ENCODE data around the gene LMOD3.
A peak's percentile ranks its signal among the peaks of the same experiment; 100 is the strongest.

LMOD3 gene

DNA sequence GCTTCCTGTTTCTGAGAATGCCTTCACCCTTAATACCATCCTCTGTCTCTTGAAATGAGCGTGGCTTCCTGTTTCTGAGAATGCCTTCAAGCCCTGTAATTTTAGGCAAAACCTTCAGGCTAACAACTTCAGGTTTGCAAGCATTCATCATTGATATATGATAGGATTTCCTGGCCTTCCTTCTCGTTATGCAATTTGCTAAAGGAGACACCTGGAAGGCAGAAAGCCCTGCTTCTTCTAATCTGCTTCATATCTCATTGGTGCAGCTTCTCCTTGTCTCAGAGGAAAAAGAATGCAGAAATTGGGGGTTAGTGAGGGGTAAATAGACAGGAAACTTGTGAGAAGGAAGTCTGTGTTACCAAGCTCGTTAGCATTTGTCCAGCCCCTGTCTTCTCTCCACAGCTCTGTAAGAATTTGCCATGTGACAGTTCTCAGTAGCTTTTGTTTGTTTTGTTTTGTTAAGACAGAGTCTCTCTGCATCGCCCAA lies 30.3 kb downstream of the LMOD3 start:
- no peak for TF ChIP-seq GATA3 (IDR thresholded peaks at IDR 0.05; ENCODE audit: low read depth, low read length)
- no peak for TF ChIP-seq GATA2 (IDR thresholded peaks at IDR 0.05; ENCODE audit: low read depth, low read length)

DNA sequence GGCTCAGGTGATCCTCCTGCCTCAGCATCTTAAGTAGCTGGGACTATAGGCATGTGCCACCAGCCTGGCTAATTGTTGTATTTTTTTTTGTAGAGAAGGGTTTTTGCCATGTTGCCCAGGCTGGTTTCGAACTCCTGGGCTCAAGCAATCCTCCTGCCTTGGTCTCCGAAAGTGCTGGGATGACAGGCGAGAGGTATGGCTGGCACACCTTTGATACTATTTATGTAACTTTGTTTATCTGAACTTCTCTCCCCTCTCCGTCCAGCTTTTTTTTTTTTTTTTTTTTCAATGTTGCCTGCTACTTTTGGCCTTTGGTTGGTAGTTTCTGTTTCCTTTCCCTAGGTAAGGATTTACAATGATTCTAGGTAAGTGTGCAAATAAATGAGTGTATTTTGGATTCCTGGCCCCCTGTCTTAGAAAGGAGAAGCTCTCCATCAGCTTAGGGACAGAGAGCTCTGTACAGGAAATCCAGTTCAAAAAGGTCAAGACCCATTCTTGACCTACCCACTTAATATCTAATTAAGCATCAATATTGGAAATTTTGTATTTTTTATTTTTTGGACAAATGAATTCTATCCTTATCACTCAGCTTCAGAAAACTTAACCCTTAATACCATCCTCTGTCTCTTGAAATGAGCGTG lies 30.9 kb downstream of the LMOD3 start:
- no peak for TF ChIP-seq GATA2 (IDR thresholded peaks at IDR 0.05; ENCODE audit: low read depth, low read length)
- no peak for TF ChIP-seq GATA3 (IDR thresholded peaks at IDR 0.05; ENCODE audit: low read depth, low read length)

DNA sequence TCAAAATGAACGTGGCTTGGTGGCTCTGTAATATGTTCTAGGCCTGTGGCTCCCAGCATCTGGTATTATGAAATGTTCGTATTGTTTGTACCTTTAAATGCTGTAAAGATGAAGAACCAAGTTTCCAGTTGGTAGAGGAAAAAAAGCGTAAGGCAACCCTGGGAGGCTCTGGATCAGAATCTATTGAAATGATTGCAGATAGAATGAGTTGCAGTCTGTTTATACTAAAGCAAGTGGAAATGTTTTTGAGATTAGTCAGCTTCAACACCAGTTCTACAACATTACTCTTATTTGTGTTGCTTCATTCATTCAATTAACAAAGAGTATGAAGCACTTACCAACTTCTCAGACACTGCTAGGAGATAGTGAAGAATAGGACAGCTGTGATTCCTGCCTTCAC lies 32.4 kb downstream of the LMOD3 start:
- no peak for TF ChIP-seq GATA3 (IDR thresholded peaks at IDR 0.05; ENCODE audit: low read depth, low read length)
- TF ChIP-seq GATA2 (IDR thresholded peaks at IDR 0.05; ENCODE audit: low read depth, low read length), result no peak

- no peak for TF ChIP-seq GATA3 (IDR thresholded peaks at IDR 0.05; ENCODE audit: low read depth, low read length)
- TF ChIP-seq GATA2 (IDR thresholded peaks at IDR 0.05; ENCODE audit: low read depth, low read length), result no peak
These were observed 34.3 kb downstream of the LMOD3 start for GRCh38 chr3:69088063-69088462.

- no peak for TF ChIP-seq GATA3 (IDR thresholded peaks at IDR 0.05; ENCODE audit: low read depth, low read length)
- no peak for TF ChIP-seq GATA2 (IDR thresholded peaks at IDR 0.05; ENCODE audit: low read depth, low read length)
These were observed 35.2 kb downstream of the LMOD3 start for GRCh38 chr3:69087030-69087791.

DNA sequence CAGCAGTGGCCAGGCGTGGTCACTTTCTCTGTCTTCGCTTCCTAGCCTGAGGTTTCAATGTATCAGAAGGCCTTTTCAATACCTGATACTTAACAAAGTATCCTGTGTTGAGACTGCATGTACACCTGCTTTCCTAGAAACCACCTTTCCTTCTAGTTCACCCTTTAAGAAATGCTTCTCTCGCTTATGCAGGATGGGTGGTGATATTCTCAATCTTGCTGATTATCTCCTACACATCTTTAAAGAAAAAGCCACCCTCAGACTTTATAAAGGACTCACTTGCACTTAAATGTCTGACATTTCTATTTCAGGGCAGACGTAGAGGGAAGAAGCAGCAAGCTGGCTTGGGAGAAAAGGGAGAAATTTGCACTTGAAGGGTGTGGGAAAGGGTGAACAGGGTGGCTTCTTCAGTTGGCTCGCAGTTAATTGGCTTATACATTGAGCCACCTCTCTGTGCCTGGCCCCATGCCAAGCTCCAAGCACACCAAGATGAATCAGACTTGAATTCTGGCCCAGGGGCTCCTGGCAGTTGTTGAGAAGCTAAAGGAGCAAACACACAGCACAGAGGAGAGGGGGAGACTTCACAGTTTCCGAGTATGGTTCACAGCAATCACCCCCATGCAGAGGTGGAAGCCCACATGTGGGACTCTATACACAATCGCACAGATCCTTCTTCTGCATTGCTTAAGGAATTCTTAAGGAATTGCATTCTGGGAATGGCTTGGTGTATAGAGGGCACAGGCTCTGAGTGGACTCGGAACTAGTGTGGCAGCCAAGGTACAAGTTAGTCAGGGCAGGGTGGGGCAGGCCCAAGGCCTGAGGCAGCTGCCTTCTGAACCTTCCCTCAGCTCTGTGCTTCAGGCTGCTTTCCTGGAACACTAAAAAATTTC lies 36.3 kb downstream of the LMOD3 start:
- no peak for TF ChIP-seq GATA2 (IDR thresholded peaks at IDR 0.05; ENCODE audit: low read depth, low read length)
- no peak for TF ChIP-seq GATA3 (IDR thresholded peaks at IDR 0.05; ENCODE audit: low read depth, low read length)

- TF ChIP-seq GATA3 (IDR thresholded peaks at IDR 0.05; ENCODE audit: low read depth, low read length) (no peak), GATA2 (IDR thresholded peaks at IDR 0.05; ENCODE audit: low read depth, low read length) (no peak)
These were observed 37.1 kb downstream of the LMOD3 start for GRCh38 chr3:69085168-69085832.

DNA sequence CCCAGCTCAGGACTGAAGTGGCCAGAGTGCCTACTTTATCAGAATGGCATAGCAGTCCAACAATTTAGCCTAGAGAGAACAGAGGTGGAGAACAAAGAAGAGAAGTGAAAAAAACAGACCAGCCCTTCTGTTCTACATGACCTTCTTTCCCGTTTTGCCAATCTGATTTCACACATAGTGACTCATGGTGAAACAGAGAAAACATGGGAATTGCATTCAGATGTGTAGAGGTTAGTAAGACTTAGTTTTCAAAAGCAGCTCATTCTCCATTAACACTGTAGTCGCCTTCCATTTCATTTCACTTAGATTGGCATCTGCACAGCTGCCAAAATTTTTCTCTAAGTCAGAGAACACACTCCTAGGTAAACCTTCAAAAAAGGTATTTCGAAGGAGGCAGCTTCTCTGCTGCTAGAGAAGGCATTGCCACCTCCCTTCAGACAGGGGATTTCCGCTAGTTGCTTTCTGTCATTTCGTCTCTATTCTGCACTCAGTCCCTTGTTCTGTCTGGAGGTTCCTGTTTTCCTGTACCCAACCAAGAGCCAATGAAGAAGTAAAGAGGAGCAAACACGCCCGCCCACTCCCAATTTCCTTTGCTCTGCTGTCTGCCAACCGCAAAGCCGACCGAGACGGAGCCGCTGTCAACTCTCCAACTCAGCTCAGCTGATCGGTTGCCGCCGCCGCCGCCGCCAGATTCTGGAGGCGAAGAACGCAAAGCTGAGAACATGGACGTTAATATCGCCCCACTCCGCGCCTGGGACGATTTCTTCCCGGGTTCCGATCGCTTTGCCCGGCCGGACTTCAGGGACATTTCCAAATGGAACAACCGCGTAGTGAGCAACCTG lies 37.8 kb downstream of the LMOD3 start, which contains the start of gene ARL6IP5:
ARL6IP5 (plus strand) TSS at position 612 of the 842 bp plus-strand sequence; CDS start at position 723, 111 bp downstream.
- TF ChIP-seq GATA3 (IDR thresholded peaks at IDR 0.05; ENCODE audit: low read depth, low read length) (no peak), GATA2 (IDR thresholded peaks at IDR 0.05; ENCODE audit: low read depth, low read length) (no peak)

- no peak for TF ChIP-seq GATA3 (IDR thresholded peaks at IDR 0.05; ENCODE audit: low read depth, low read length)
- no peak for TF ChIP-seq GATA2 (IDR thresholded peaks at IDR 0.05; ENCODE audit: low read depth, low read length)
These were observed 39.6 kb downstream of the LMOD3 start for GRCh38 chr3:69082805-69083204.

DNA sequence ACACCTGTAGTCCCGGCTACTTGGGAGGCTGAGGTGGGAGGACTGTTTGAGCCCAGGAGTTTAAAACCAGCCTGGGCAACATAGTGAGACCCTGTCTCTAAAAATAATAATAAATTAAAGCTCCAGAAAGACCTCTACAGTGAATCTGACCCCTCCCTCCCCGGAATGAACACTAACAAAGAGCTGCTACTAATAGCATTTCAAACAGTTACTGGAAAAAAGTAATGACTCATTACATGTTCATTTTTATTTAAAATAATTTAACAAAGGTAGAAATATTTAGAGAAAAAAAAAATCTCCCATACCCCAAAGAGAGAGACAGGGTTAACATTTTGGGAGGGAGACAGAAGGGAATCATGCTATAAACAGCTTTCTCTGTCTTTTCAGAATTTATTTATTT lies 40.0 kb downstream of the LMOD3 start:
- no peak for TF ChIP-seq GATA2 (IDR thresholded peaks at IDR 0.05; ENCODE audit: low read depth, low read length)
- TF ChIP-seq GATA3 (IDR thresholded peaks at IDR 0.05; ENCODE audit: low read depth, low read length), result no peak

DNA sequence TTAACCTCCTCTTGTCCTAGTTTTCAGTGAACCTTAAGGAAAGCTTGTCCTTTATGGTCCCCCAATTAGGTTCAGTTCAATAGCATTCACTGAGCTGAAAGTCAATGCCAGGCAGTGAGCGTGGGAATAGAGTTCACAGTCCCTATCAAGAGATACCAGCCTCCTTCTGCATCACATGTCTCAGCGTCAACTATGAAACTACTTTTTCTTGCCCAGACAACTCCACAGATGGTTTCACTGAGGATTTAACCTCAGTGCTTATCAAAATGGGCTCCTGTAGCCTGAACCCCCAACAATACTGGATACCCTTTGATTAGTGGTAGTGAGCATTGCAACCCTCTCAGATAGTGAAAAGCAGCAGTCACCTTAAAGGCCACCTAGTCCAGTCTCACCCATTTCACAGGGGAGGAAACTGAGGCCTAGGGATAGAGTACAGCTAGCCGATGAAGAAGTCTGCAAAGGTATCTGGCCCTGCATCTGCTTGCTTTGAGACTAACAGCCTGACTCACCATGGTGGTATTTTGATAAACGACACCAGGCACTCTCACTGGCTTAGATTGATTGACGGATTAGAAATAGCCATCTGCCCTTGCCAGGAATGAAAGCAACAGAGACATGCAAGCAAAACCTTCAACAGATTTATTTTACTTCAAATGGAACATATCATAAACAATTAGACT lies 40.7 kb downstream of the LMOD3 start:
- TF ChIP-seq GATA2 (IDR thresholded peaks at IDR 0.05; ENCODE audit: low read depth, low read length), result peak; percentile 86
- peak; percentile 49; the same call in 1 of the 2 replicates for TF ChIP-seq GATA3 (IDR thresholded peaks at IDR 0.05; ENCODE audit: low read depth, low read length)

DNA sequence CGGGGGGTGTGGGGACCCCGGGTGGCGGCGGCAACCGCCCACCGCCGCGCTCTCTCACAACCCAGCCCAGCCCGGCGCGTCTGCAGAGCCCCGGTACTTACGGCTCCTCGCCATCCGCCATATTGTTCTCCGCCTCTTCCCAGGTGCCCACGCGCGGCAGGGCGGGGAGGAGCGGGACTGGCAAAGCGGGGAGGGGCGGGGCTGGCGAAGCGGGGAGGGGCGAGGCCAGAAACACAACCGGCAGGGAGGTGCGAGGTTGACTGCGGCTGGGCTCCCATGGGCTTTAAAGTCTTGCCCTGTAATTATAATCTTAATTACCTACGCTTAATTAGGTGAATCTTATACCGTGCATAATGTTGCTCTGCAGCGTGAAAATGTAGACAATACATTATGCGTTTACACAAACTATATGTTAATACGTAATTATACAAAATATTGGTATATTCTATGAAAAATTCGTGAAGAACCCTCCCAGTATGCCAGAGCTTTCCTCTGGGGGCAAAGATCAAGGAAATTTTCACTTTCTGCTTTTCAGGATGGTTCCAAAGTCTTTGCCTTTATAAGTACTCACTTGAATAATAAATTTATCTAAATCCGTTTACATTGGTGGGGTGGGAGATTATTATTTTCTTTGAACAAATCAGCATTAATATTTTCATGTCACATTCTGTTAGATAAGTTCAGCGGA lies 42.0 kb downstream of the LMOD3 start, which contains the start of gene UBA3:
UBA3 (minus strand) TSS at position 133 of the 688 bp plus-strand sequence; CDS start at position 121, 12 bp downstream.
- no peak for TF ChIP-seq GATA3 (IDR thresholded peaks at IDR 0.05; ENCODE audit: low read depth, low read length)
- no peak for TF ChIP-seq GATA2 (IDR thresholded peaks at IDR 0.05; ENCODE audit: low read depth, low read length)

All from SH-SY5Y (cell line).